ENCODE results near the gene REELD1.

Gene REELD1

DNA sequence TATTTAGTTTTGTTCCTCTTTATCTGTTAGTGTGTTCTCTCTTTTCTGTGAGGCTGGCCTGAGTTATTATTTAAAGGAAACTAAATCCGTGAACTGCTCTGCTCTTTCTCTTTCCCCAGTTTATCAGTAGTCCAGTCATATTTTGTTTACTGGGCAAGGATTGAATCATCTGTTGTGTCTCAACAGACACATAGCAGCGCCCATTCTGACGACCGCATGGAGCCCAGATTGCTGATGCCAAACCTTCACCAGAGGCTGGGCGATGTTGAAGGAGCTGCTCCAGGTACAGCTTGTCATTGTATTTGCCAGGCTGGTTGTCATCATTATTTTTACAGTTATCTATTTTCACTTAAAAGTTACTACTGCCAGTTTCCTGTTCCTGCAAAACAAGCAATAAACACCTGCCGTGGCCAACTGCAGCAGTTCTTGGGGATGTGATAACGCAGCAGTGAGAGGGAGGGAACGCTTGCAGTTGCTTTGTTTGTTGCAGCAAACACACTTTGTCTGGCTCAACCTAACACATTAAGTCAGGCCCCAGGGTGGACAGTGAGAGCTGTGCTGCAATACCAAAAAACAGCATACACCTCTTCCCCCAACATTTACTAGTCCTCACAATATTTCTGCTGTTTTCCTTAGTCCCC is 10.1 kb downstream of the REELD1 start:
- TF ChIP-seq SIN3A (IDR thresholded peaks at IDR 0.05; ENCODE audit: borderline replicate concordance, insufficient read depth, low read length): no peak
- TF ChIP-seq FOXP2 (optimal IDR thresholded peaks at IDR 0.05; ENCODE audit: borderline replicate concordance, extremely low read depth, extremely low read length, insufficient read depth): no peak
- TF ChIP-seq TAF1 (IDR thresholded peaks at IDR 0.05; ENCODE audit: borderline replicate concordance, insufficient read depth, low read length): no peak
- no peak for TF ChIP-seq POLR2AphosphoS5 (IDR thresholded peaks at IDR 0.05; ENCODE audit: low read depth, low read length)
- TF ChIP-seq, protein P1, sequence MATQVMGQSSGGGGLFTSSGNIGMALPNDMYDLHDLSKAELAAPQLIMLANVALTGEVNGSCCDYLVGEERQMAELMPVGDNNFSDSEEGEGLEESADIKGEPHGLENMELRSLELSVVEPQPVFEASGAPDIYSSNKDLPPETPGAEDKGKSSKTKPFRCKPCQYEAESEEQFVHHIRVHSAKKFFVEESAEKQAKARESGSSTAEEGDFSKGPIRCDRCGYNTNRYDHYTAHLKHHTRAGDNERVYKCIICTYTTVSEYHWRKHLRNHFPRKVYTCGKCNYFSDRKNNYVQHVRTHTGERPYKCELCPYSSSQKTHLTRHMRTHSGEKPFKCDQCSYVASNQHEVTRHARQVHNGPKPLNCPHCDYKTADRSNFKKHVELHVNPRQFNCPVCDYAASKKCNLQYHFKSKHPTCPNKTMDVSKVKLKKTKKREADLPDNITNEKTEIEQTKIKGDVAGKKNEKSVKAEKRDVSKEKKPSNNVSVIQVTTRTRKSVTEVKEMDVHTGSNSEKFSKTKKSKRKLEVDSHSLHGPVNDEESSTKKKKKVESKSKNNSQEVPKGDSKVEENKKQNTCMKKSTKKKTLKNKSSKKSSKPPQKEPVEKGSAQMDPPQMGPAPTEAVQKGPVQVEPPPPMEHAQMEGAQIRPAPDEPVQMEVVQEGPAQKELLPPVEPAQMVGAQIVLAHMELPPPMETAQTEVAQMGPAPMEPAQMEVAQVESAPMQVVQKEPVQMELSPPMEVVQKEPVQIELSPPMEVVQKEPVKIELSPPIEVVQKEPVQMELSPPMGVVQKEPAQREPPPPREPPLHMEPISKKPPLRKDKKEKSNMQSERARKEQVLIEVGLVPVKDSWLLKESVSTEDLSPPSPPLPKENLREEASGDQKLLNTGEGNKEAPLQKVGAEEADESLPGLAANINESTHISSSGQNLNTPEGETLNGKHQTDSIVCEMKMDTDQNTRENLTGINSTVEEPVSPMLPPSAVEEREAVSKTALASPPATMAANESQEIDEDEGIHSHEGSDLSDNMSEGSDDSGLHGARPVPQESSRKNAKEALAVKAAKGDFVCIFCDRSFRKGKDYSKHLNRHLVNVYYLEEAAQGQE (IDR thresholded peaks at IDR 0.05; ENCODE audit: insufficient read depth in 1 of 2, low read depth in 2 of 2, low read length in 2 of 2): no peak

DNA sequence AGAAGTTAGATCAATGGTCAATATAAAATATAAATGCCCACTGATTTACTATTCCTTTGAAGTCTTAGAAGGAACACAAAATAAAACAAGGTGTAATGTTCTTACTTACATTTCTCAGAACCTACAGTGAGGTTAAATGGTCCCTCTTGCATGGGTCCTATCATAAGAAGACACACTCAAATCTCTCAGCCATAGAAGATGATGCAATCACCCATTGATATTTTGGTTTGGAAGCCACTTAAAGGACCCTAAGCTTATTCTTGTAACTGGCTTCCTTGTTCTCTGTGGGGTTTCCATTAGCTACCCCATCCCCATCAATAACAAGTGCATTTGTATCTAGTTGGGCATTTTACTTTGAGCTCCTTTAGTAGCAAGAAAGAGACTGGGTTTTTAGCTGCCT is 15.1 kb downstream of the REELD1 start:
- TF ChIP-seq FOXP2 (optimal IDR thresholded peaks at IDR 0.05; ENCODE audit: borderline replicate concordance, extremely low read depth, extremely low read length, insufficient read depth) (no peak), SIN3A (IDR thresholded peaks at IDR 0.05; ENCODE audit: borderline replicate concordance, insufficient read depth, low read length) (no peak), POLR2AphosphoS5 (IDR thresholded peaks at IDR 0.05; ENCODE audit: low read depth, low read length) (no peak), TAF1 (IDR thresholded peaks at IDR 0.05; ENCODE audit: borderline replicate concordance, insufficient read depth, low read length) (no peak)
- TF ChIP-seq, protein P1 (IDR thresholded peaks at IDR 0.05; ENCODE audit: insufficient read depth in 1 of 2, low read depth in 2 of 2, low read length in 2 of 2): no peak

DNA sequence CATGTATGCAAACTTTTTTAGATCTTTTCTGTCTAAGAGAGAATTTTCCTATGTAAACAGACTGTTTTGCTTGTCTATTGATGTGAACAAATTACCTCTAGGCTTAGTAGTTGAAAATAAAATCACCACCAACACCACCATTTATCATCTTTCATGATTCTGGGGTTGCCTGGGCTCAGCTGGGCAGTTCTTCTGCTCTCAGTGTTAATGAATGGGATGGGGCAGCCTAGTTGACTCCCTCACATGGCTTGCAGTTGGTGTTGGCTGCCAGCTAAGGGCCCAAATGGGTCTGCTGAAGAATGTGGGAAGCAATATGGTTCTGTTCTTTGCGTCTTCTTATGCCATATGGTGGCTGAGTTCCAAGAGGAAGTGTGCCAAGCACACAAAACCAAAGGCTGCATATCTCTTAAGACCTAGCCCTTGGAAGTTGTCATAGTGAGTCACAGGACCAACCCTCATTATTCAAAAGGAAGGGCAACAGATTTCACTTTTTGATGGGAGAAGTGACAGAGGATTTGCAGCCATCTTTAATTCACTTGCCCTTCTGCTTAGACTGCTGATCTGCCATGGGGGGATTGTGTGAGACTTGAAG is 17.9 kb downstream of the REELD1 start:
- no peak for TF ChIP-seq TAF1 (IDR thresholded peaks at IDR 0.05; ENCODE audit: borderline replicate concordance, insufficient read depth, low read length)
- TF ChIP-seq, protein P1 (IDR thresholded peaks at IDR 0.05; ENCODE audit: insufficient read depth in 1 of 2, low read depth in 2 of 2, low read length in 2 of 2): no peak
- TF ChIP-seq POLR2AphosphoS5 (IDR thresholded peaks at IDR 0.05; ENCODE audit: low read depth, low read length): no peak
- no peak for TF ChIP-seq FOXP2 (optimal IDR thresholded peaks at IDR 0.05; ENCODE audit: borderline replicate concordance, extremely low read depth, extremely low read length, insufficient read depth)
- TF ChIP-seq SIN3A (IDR thresholded peaks at IDR 0.05; ENCODE audit: borderline replicate concordance, insufficient read depth, low read length): no peak

DNA sequence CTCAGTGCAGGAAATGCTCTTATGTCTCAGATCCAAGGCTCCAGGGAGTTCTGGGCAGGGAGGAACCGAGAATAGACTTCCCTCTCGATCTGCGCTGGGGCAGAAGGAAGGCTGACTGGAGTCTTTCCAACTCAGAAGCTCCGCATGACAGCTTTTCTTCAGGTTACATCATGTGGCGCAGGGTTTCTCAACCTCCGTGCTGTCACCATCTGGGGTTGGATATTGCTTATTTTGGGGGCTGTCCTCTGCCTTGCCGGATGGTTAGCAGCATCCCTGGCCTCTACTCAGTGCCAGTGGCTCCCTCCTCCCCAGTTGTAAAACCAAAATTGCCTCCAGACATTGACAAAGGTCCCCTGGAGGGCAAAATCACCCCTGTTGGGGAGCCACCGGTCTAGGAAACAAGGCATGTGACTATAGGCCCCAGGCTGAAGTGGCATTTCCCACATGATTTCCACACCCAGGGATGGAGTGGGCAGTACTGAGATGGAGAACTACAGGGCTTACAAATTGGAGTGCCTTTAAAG is 21.4 kb downstream of the REELD1 start:
- no peak for TF ChIP-seq TAF1 (IDR thresholded peaks at IDR 0.05; ENCODE audit: borderline replicate concordance, insufficient read depth, low read length)
- TF ChIP-seq FOXP2 (optimal IDR thresholded peaks at IDR 0.05; ENCODE audit: borderline replicate concordance, extremely low read depth, extremely low read length, insufficient read depth): peak; percentile 16

- TF ChIP-seq FOXP2 (optimal IDR thresholded peaks at IDR 0.05; ENCODE audit: borderline replicate concordance, extremely low read depth, extremely low read length, insufficient read depth): no peak
- TF ChIP-seq POLR2AphosphoS5 (IDR thresholded peaks at IDR 0.05; ENCODE audit: low read depth, low read length): no peak
- no peak for TF ChIP-seq TAF1 (IDR thresholded peaks at IDR 0.05; ENCODE audit: borderline replicate concordance, insufficient read depth, low read length)
- TF ChIP-seq, protein P1 (IDR thresholded peaks at IDR 0.05; ENCODE audit: insufficient read depth in 1 of 2, low read depth in 2 of 2, low read length in 2 of 2): no peak
- no peak for TF ChIP-seq SIN3A (IDR thresholded peaks at IDR 0.05; ENCODE audit: borderline replicate concordance, insufficient read depth, low read length)
Measured at GRCh38 chr4:146236216-146236615, 21.9 kb downstream of the REELD1 start.
